NCI-H2196 (cell line): ENCODE measurements around the gene ZCCHC7.

Experiments
- DNase-seq: peaks from one replicate; lab custom pipeline; 2025; ENCODE audit not compliant: unreplicated experiment; lab: John Stamatoyannopoulos, UW

ZCCHC7 gene

GRCh38 chr9:37398464-37399025 lies 278.2 kb downstream of the ZCCHC7 start:
- DNase-seq: no peak

GRCh38 chr9:37399336-37399735 lies 279.0 kb downstream of the ZCCHC7 start:
- DNase-seq: no peak

- DNase-seq: no peak
These were observed 284.2 kb downstream of the ZCCHC7 start for GRCh38 chr9:37404590-37404989.

- DNase-seq: no peak
These were observed 285.0 kb downstream of the ZCCHC7 start for GRCh38 chr9:37405350-37405749.

- no peak for DNase-seq
These were observed 285.5 kb downstream of the ZCCHC7 start for GRCh38 chr9:37405764-37406380.

GRCh38 chr9:37406603-37407401 lies 286.4 kb downstream of the ZCCHC7 start:
- no peak for DNase-seq

GRCh38 chr9:37407468-37407867 lies 287.1 kb downstream of the ZCCHC7 start:
- peak; percentile 18 for DNase-seq
